GM18867 (cell line): ENCODE data around the gene DEPP1.
"Not testable (repeated sequence)": the region's sequence is repeated elsewhere in the genome, so short reads cannot be mapped to it uniquely, and the experiment has no call there.

Source experiments
- ATAC-seq: cut with Tn5 transposase; IDR thresholded peaks from one replicate; pipeline ENCODE4 v1.9.1; 2021; ENCODE audit warnings: mild to moderate bottlenecking, moderate library complexity; ENCODE audit not compliant: unreplicated experiment

The DEPP1 gene

GRCh38 chr10:44978570-44979280 lies at the start of gene DEPP1:
DEPP1 (minus strand) TSS chr10:44978809; CDS start chr10:44978030, 779 bp downstream.
- ATAC-seq: no peak

GRCh38 chr10:45023426-45023825 lies 44.8 kb upstream of the DEPP1 start:
- no peak for ATAC-seq

- no peak for ATAC-seq
Measured at GRCh38 chr10:45015590-45015989, 37.0 kb upstream of the DEPP1 start.

GRCh38 chr10:45014557-45014956 lies 35.9 kb upstream of the DEPP1 start:
- ATAC-seq: not testable (repeated sequence)

GRCh38 chr10:45008524-45009161 lies 30.0 kb upstream of the DEPP1 start:
- peak; percentile 78 for ATAC-seq

- no peak for ATAC-seq
Measured at GRCh38 chr10:45006276-45007030, 27.8 kb upstream of the DEPP1 start.

GRCh38 chr10:45005284-45005683 lies 26.7 kb upstream of the DEPP1 start:
- no peak for ATAC-seq

GRCh38 chr10:45004661-45005060 lies 26.1 kb upstream of the DEPP1 start:
- ATAC-seq: no peak

GRCh38 chr10:45003432-45004000 lies 24.9 kb upstream of the DEPP1 start:
- ATAC-seq: no peak

GRCh38 chr10:45001381-45002148 lies 23.0 kb upstream of the DEPP1 start:
- peak; percentile 81 for ATAC-seq

GRCh38 chr10:45000752-45001380 lies 22.3 kb upstream of the DEPP1 start, which contains the start of gene ZNF22:
ZNF22 (plus strand) TSS chr10:45000923; CDS start chr10:45003369, 2,446 bp downstream.
- peak; percentile 74 for ATAC-seq

- no peak for ATAC-seq
Measured at GRCh38 chr10:45000138-45000751, 21.6 kb upstream of the DEPP1 start.

GRCh38 chr10:44998146-44998631 lies 19.6 kb upstream of the DEPP1 start:
- no peak for ATAC-seq

GRCh38 chr10:44997105-44997748 lies 18.6 kb upstream of the DEPP1 start:
- no peak for ATAC-seq

- ATAC-seq: no peak
Measured at GRCh38 chr10:44995914-44996669, 17.5 kb upstream of the DEPP1 start.

- ATAC-seq: no peak
Measured at GRCh38 chr10:44995581-44995913, 16.9 kb upstream of the DEPP1 start.

GRCh38 chr10:44994752-44995530 lies 16.3 kb upstream of the DEPP1 start:
- no peak for ATAC-seq
